Skin of body (tissue), 2 donors: Measurements from ENCODE around the gene PTPRE. TPM values are rescaled to one million over a fixed set of nuclear protein-coding genes. Genes with fewer than 3 reads are reported as not detected.

Experiments used
- DNase-seq: peaks from one replicate; lab custom pipeline; 2025; lab: John Stamatoyannopoulos, UW
- total RNA-seq: library from RNA; depleted of rRNA; stranded (reverse); fragments of >200 nt; gene quantifications from one replicate; pipeline ENCODE4 v1.2.3, GENCODE V29; 2014

The PTPRE gene
- total RNA-seq, 1 donor from 2014 or later: 15.9 TPM

GRCh38 chr10:127951861-127952574 lies 45.1 kb downstream of the PTPRE start:
- no peak for DNase-seq

GRCh38 chr10:127952575-127952869 lies 45.6 kb downstream of the PTPRE start:
- no peak for DNase-seq

DNA sequence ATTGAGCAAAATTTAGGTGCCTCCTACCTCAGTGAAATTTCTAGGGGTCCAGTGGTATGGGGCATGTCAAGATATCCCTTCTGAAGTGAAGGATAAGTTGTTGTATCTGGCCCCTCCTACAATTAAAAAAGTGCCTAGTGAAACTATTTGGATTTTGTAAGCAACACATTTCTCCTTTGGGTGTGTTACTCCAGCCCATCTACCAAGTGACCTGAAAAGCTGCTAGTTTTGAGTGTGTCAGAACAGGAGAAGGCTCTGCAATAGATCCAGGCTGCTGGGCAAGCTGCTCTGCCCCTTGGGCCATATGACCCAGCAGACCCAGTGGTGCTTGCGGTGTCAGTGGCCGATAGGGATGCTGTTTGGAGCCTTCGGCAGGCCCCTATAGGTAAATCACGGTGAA lies 46.0 kb downstream of the PTPRE start:
- DNase-seq: no peak

DNA sequence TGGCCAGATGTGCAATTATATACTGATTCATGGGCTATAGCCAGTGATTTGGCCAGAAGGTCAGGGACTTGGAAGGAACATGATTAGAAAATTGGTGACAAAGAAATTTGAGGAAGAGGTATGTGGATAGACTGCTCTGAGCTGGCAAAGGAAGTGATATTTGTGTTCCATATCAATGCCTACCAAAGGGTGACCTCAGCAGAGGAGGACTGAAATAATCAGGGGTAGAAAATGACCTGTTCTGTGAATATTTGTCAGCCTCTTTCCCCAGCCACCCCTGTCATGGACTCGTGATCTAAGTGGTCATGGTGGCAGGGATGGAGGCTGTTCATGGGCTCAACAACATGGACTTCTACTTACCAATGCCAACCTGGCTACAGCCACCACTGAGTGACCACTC lies 47.0 kb downstream of the PTPRE start:
- no peak for DNase-seq

GRCh38 chr10:127959428-127959827 lies 52.5 kb downstream of the PTPRE start:
- no peak for DNase-seq

DNA sequence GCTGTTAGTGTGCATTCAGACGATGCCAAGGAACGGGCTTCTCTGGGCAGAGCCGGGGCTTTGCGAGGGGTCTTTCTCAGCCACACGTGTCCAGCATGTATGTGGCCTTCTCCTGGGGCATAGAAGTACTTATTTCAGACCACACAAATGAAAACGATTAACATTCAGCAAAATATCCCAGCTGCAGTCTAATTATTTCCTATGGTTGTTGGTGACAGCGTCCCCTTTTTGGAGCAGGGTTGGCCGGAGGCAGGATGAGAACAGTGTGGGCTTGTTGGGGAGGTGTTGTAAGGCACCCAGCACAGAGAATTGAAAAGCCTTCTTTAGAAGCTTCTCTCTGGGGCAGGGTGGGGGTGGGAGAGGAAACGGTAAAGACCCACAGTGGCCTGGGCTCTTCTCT lies 54.2 kb downstream of the PTPRE start:
- DNase-seq: no peak

GRCh38 chr10:127962205-127962604 lies 55.3 kb downstream of the PTPRE start:
- DNase-seq: no peak

GRCh38 chr10:127963136-127963535 lies 56.2 kb downstream of the PTPRE start:
- no peak for DNase-seq

- no peak for DNase-seq
Measured at GRCh38 chr10:127964621-127965020, 57.7 kb downstream of the PTPRE start.

DNA sequence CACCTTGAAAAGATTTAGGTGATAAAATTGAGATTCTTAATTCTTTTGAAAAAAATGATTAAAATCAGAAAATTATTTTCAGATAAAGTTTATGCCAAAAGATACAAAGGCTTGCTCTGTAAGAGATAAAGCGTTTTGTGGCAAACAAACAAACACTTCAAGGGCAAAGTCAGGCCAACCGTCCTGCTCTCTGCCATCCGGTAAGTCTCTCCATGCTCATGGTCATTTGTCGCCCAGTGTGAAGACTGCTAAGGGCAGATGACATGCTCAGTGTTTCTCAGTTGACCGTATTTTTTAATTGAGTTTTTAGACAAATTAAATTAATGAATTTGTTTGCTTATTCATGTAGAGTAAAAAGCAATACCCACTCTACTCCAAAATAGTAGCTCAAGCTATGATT lies 60.0 kb downstream of the PTPRE start:
- DNase-seq: no peak

DNA sequence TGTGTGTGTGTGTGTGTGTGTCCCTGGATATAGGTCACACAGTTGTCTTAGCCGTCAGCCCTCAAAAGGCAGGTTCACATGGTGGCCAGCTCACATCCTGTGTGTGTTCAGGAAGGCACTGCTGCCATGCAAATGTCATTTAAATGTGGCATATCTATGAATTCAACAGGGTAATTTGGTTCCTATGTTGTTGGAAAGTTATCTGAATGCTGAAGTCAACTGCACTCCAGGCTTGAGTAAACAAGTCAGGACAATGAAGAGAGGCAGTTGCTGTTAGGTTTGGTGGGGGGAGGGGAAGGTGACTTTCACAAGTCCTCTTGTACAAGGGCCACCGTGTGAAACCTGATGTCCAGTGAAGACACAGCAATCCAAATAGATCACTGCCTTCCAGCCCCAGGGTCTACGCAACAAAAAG lies 61.1 kb downstream of the PTPRE start:
- DNase-seq: no peak

GRCh38 chr10:127968659-127969058 lies 61.8 kb downstream of the PTPRE start:
- DNase-seq: peak; percentile 24

GRCh38 chr10:127971101-127971946 lies 64.4 kb downstream of the PTPRE start:
- no peak for DNase-seq

- no peak for DNase-seq
Measured at GRCh38 chr10:127971963-127972615, 65.2 kb downstream of the PTPRE start.

DNA sequence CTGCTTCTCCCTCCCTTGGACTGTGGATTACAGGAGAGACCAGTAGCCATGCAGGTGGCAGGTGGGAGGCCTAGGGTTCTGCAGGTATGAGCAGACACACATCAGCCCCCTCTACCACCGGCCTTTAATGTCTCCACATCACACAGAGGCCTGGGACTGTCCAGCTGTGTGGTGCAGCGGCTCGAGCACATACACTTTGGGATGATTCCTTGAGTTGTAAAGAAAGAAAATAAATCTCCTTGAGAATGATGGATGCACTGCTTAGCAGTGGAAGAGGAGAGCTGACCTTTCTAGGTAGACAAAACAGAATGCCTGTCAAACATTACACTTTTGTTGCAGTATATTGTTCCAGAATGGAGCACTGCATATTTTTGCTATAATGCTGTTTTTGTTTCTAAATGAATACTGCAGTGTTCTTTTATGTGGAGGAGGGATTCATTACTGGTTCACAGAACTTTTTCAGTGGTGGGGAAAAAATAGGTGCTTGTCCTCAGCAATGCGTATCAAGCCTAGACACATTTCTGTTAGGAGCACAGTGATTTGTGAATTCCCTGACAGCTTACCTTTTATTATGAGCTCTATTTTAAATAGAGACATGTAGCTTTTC lies 66.0 kb downstream of the PTPRE start:
- DNase-seq: no peak

GRCh38 chr10:127973791-127974311 lies 66.9 kb downstream of the PTPRE start:
- DNase-seq: no peak

- DNase-seq: no peak
Measured at GRCh38 chr10:127974911-127975310, 68.0 kb downstream of the PTPRE start.

GRCh38 chr10:127976286-127976685 lies 69.4 kb downstream of the PTPRE start:
- no peak for DNase-seq

DNA sequence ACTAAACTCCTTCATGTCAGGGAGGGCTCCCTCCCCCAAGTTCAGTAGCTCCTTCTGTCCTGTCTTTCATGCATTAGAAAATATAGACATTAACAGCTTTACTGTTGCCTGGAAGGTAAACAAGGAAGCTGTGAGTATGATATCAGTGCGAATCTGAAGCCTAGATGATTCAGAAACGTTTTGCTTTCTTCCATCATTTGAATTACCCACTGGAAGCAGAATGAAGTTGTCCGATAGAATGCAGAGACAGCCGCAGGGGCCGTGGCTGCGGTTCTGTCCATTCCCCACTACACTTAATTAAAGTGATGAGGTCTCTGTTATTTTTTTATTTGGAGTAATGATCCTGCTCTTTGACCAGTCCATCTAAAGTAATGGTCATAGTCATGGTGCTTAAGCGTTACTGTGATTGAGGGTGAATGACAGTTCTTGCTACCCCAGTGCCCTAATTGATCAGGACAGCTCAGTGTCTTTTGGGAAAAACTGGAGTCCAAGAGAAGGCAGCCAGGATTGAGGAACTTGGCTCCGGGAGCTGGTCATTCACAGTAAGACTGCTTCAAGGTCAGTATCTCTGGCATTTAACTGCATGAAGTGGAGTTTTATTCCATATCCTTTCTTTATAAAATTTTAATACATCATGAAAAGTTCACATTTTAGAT lies 69.9 kb downstream of the PTPRE start:
- no peak for DNase-seq

DNA sequence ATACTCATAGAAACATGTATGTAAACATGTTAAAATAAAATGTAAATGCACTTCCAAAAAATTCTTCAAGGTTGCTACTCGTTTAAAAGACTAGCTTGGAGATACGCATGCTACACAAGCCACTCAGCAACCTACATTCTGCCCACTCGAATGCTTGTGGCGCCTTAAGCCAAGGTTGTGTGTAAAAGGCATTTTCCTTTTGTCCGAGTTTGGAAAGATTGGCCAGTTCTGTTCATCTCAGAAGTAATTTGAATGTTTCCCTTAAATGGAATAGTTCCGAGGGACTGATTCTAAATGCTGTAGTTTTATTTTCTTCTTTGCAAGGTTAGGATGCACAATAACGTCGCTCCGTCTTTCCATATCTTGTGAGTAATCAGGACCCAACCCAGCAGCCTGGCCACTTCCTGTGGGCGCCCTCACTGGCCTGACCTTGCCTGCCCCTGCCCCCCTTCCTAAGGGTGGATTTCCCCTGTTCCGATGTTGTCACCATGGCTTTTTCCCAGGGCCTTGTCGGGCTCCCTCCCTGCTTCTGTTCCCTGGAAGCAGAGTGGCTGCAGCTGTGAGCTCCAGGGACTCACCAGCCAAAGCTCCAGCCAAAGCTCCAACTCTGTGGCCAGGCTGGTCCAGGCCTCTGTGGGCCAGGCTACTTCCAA lies 70.6 kb downstream of the PTPRE start:
- DNase-seq: peak; percentile 24

DNA sequence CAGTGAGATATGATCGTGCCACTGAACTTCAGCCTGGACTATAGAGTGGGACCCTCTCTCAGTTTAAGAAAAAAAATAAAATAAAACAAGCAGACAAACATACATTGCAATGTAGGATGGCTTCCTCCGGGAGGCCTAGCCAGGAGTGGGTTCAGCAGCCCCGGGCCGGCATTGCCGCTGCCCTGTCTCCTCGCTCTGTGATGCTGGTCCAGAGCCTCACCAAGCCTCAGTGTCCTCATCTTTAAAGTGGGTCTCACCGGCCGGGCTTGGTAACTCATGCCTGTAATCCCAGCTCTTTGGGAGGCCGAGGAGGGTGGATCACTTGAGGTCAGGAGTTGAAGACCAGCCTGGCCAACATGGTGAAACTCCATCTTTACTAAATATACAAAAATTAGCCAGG lies 71.6 kb downstream of the PTPRE start:
- DNase-seq: no peak
